Activated CD4-positive, CD25-positive, alpha-beta regulatory T cell treated with anti-CD3 and anti-CD28 coated beads, Interleukin-2, amount 50 U/mL, for 72 hours (primary cell): ENCODE results near the gene HECTD4.
"Not testable (repeated sequence)": the region's sequence is repeated elsewhere in the genome, so short reads cannot be mapped to it uniquely, and the experiment has no call there.

Experiments used
- DNase-seq: peaks from one replicate; pipeline ENCODE4 v3.0.0; 2021

Gene HECTD4

GRCh38 chr12:112170971-112171596 is 211.1 kb downstream of the HECTD4 start:
- no peak for DNase-seq

GRCh38 chr12:112170376-112170775 is 211.9 kb downstream of the HECTD4 start:
- DNase-seq: no peak

GRCh38 chr12:112169966-112170365 is 212.3 kb downstream of the HECTD4 start:
- no peak for DNase-seq

- no peak for DNase-seq
Observed at GRCh38 chr12:112169161-112169872, 212.9 kb downstream of the HECTD4 start.

GRCh38 chr12:112168561-112168971 is 213.7 kb downstream of the HECTD4 start:
- DNase-seq: no peak

- no peak for DNase-seq
Observed at GRCh38 chr12:112167718-112168525, 214.3 kb downstream of the HECTD4 start.

GRCh38 chr12:112167031-112167461 is 215.2 kb downstream of the HECTD4 start:
- DNase-seq: no peak

GRCh38 chr12:112166051-112167015 is 215.9 kb downstream of the HECTD4 start:
- no peak for DNase-seq

- no peak for DNase-seq
Observed at GRCh38 chr12:112165624-112166023, 216.6 kb downstream of the HECTD4 start.

- DNase-seq: no peak
Observed at GRCh38 chr12:112164011-112164660, 218.1 kb downstream of the HECTD4 start.

- no peak for DNase-seq
Observed at GRCh38 chr12:112163471-112163991, 218.7 kb downstream of the HECTD4 start.

- no peak for DNase-seq
Observed at GRCh38 chr12:112163056-112163455, 219.2 kb downstream of the HECTD4 start.

GRCh38 chr12:112162241-112162790 is 219.9 kb downstream of the HECTD4 start:
- no peak for DNase-seq

- DNase-seq: no peak
Observed at GRCh38 chr12:112161711-112162110, 220.5 kb downstream of the HECTD4 start.

GRCh38 chr12:112160611-112161010 is 221.6 kb downstream of the HECTD4 start:
- no peak for DNase-seq

- no peak for DNase-seq
Observed at GRCh38 chr12:112159146-112159541, 223.1 kb downstream of the HECTD4 start.

- not testable (repeated sequence) for DNase-seq
Observed at GRCh38 chr12:112158461-112159145, 223.6 kb downstream of the HECTD4 start.

GRCh38 chr12:112153893-112154219 is 228.4 kb downstream of the HECTD4 start:
- DNase-seq: no peak

- peak; percentile 8 for DNase-seq
Observed at GRCh38 chr12:112153181-112153892, 228.9 kb downstream of the HECTD4 start.
